Endothelial cell of umbilical vein (primary cell): ENCODE results near the gene MYDGF. TPM values are rescaled to one million over a fixed set of nuclear protein-coding genes. Genes with fewer than 3 reads are reported as not detected.

ENCODE experiments used
- BruUV-seq: library from RNA; stranded (reverse); fragments of 400-500 nt; replicated peaks from 2 replicates; lab custom pipeline; 2021; lab: Mats Ljungman, UMichigan
- CTCF ChIA-PET: fragments of 300-600, 350-600 bp; sonication (Branson Sonifier 250); formaldehyde crosslinking; loops from one replicate; lab custom pipeline; 2021; ENCODE audit warnings: antibody characterized with exemption, inconsistent platforms; lab: Charles Lee
- POLR2A ChIA-PET: fragments of 300-600, 350-600 bp; sonication (Branson Sonifier 250); formaldehyde crosslinking; loops from one replicate; lab custom pipeline; 2021; ENCODE audit warnings: antibody characterized with exemption, inconsistent platforms; lab: Charles Lee
- DNase-seq: peaks from one replicate; pipeline ENCODE4 v3.0.0-alpha.2; 2011; ENCODE audit warnings: low read depth, low spot score
- FAIRE-seq: peaks from 2 replicates; lab custom pipeline; 2011; peaks lifted over from hg19 to GRCh38; lab: Jason Lieb, UNC
- H2AFZ ChIP-seq: 2 replicates; pipeline ENCODE4 v1.6.0; 2012; ENCODE audit warnings: low read depth, low read length, control low read depth, inconsistent platforms
- H3K27ac ChIP-seq: 2 replicates; pipeline ENCODE4 v1.5.1; 2011; ENCODE audit warnings: low read depth, mild to moderate bottlenecking, control low read depth, low read length, moderate library complexity; ENCODE audit not compliant: insufficient read depth
- H3K27me3 ChIP-seq, 2 experiments: 2 replicates each; pipeline versions ENCODE4 v1.6.0 to v1.6.1; 2011; ENCODE audit warnings: low read length in 2 of 2, mixed read lengths in 1 of 2; ENCODE audit not compliant: control insufficient read depth in 2 of 2, insufficient read depth in 2 of 2
- H3K36me3 ChIP-seq, 2 experiments: 2 replicates in 1 of 2; 3 replicates in 1 of 2; pipeline ENCODE4 v1.5.1; 2011; ENCODE audit warnings: low read length in 2 of 2, mild to moderate bottlenecking in 1 of 2, moderate library complexity in 1 of 2; ENCODE audit not compliant: control insufficient read depth in 2 of 2, insufficient read depth in 2 of 2; ENCODE audit errors: extremely low read depth in 1 of 2
- H3K4me1 ChIP-seq: 3 replicates; pipeline ENCODE4 v1.5.1; 2011; ENCODE audit warnings: mild to moderate bottlenecking, low read length; ENCODE audit not compliant: control insufficient read depth, insufficient read depth; ENCODE audit errors: extremely low read depth
- H3K4me2 ChIP-seq: 2 replicates; pipeline ENCODE4 v1.6.1; 2011; ENCODE audit warnings: low read length, control low read depth, mixed read lengths; ENCODE audit not compliant: insufficient read depth
- H3K4me3 ChIP-seq, 3 experiments: fragments of 200-600 bp in 1 of 3; sonication (generic), shearing (Covaris generic) in 1 of 3; replicated peaks in 1 of 3; 2 replicates each; pipeline ENCODE4 v1.5.1; 2011 to 2016; ENCODE audit warnings: control low read depth in 3 of 3, low read length in 3 of 3, mild to moderate bottlenecking in 2 of 3, inconsistent platforms in 1 of 3, low read depth in 1 of 3, moderate library complexity in 1 of 3; ENCODE audit not compliant: insufficient read depth in 1 of 3
- H3K79me2 ChIP-seq: 2 replicates; pipeline ENCODE4 v1.6.0; 2012; ENCODE audit warnings: low read length, inconsistent platforms; ENCODE audit not compliant: control insufficient read depth, insufficient read depth
- H3K9ac ChIP-seq: replicated peaks from 2 replicates; pipeline ENCODE3; 2011; ENCODE audit warnings: low read length, control low read depth; ENCODE audit not compliant: insufficient read depth; ENCODE audit errors: extremely low read depth
- H3K9me1 ChIP-seq: replicated peaks from 3 replicates; pipeline ENCODE4 v1.6.0; 2011; ENCODE audit warnings: mild to moderate bottlenecking, low read length; ENCODE audit not compliant: control insufficient read depth, insufficient read depth; ENCODE audit errors: extremely low read depth
- H3K9me3 ChIP-seq: replicated peaks from 2 replicates; pipeline ENCODE4 v1.5.1; 2012; ENCODE audit warnings: low read length, inconsistent platforms; ENCODE audit not compliant: control insufficient read depth, insufficient read depth
- H4K20me1 ChIP-seq: replicated peaks from 2 replicates; pipeline ENCODE3; 2011; ENCODE audit warnings: mild to moderate bottlenecking, low read length; ENCODE audit not compliant: control insufficient read depth, insufficient read depth; ENCODE audit errors: extremely low read depth
- CTCF ChIP-seq, 2 donors: IDR thresholded peaks; 1 replicate in 1 of 2; 2 replicates in 1 of 2; pipeline ENCODE4 v1.5.1; 2011; ENCODE audit warnings: low read length in 2 of 2, mild to moderate bottlenecking in 2 of 2, moderate library complexity in 2 of 2, control low read depth in 1 of 2, inconsistent platforms in 1 of 2, low read depth in 1 of 2; ENCODE audit not compliant: insufficient read depth in 1 of 2; ENCODE audit errors: extremely low read depth in 1 of 2
- EZH2 ChIP-seq: IDR thresholded peaks from 2 replicates; pipeline ENCODE4 v1.6.1; 2012; ENCODE audit warnings: borderline replicate concordance, low read depth, mild to moderate bottlenecking, moderate library complexity, low read length, inconsistent platforms; ENCODE audit not compliant: severe bottlenecking
- FOS ChIP-seq: IDR thresholded peaks from 2 replicates; pipeline ENCODE4 v1.6.1; 2011; ENCODE audit warnings: mild to moderate bottlenecking, low read length, moderate library complexity, borderline replicate concordance; ENCODE audit not compliant: insufficient read depth
- GATA2 ChIP-seq: IDR thresholded peaks from 2 replicates; pipeline ENCODE4 v1.7.0; 2011; ENCODE audit warnings: low read depth, mild to moderate bottlenecking, moderate library complexity, mixed read lengths, low read length; ENCODE audit not compliant: insufficient read length, insufficient read depth
- JUN ChIP-seq: IDR thresholded peaks from 2 replicates; pipeline ENCODE4 v1.6.1; 2011; ENCODE audit warnings: borderline replicate concordance, low read depth; ENCODE audit not compliant: insufficient read length, insufficient read depth
- MYC ChIP-seq: IDR thresholded peaks from one replicate; pipeline ENCODE4 v1.6.1; 2011; ENCODE audit warnings: mild to moderate bottlenecking, low read depth, low read length
- POLR2A ChIP-seq: IDR thresholded peaks from 2 replicates; pipeline ENCODE4 v1.6.1; 2012; ENCODE audit warnings: low read depth, mild to moderate bottlenecking, control low read depth, low read length
- POLR2AphosphoS5 ChIP-seq: IDR thresholded peaks from 2 replicates; pipeline ENCODE4 v1.6.1; 2012; ENCODE audit warnings: low read depth, mild to moderate bottlenecking, control low read depth, low read length, moderate library complexity; ENCODE audit not compliant: insufficient read depth
- dilution Hi-C: fragments of 300-500 bp; cut with MboI; formaldehyde crosslinking; loops from one replicate; pipeline ENCODE4 v1.15.0; 2019; ENCODE audit warnings: low sequenced_read_pairs; ENCODE audit not compliant: extremely low pct_ligation_motif_present
- intact Hi-C: fragments of 100-400 bp; cut with micrococcal nuclease; formaldehyde crosslinking; loops from one replicate; pipeline ENCODE4 v1.10.0; 2022
- polyA plus RNA-seq, 4 experiments: library from polyadenylated mRNA; depleted of rRNA in 3 of 4; stranded (reverse) in 3 of 4; unstranded in 1 of 4; fragments of >200 nt; gene quantifications; 2 replicates each; pipeline versions ENCODE4 v1.2.1 to v1.2.3, GENCODE V29; 2011 to 2012; ENCODE audit warnings: missing spikeins in 1 of 4
- total RNA-seq: library from RNA; stranded (reverse); gene quantifications from 2 replicates; pipeline ENCODE4 v1.2.3, GENCODE V29; 2021
- TF ChIP-seq, protein P1 (sequence below): IDR thresholded peaks from 2 replicates; pipeline ENCODE4 v1.6.1; 2011; ENCODE audit not compliant: insufficient read depth, insufficient read length

The MYDGF gene
- total and polyA plus RNA-seq, 2 donors (not counting 3 experiments of a cell fraction or from before 2014, with no cell fraction given), result 191 to 337 TPM

GRCh38 chr19:4636761-4637160 is 33.4 kb downstream of the MYDGF start:
- Histone ChIP-seq H3K27me3 (no peaks in the 10 kb centered on the region), H3K4me1 (peaks cover 48% of the 10 kb centered on the region), H3K36me3 (peaks cover 0 to 3% of the 10 kb centered on the region in 2 experiments), H3K9me3 (no peaks in the 10 kb centered on the region), H2AFZ (peak overlapping the region; percentile 76), H4K20me1 (no peaks in the 10 kb centered on the region), H3K9me1 (no peaks in the 10 kb centered on the region), H3K79me2 (peaks cover 24% of the 10 kb centered on the region), H3K27ac (no peak overlapping the region), H3K9ac (peak overlapping the region; percentile 47), H3K4me3 (no peak overlapping the region), H3K4me2 (peak overlapping the region; percentile 57)
- dilution Hi-C loops, result no loop called here
- no peak for TF ChIP-seq JUN
- no peak for TF ChIP-seq CTCF (IDR thresholded peaks at IDR 0.05; ENCODE audit: extremely low read depth in 1 of 2, insufficient read depth in 1 of 2, low read depth in 1 of 2, low read length in 2 of 2)
- TF ChIP-seq GATA2, result no peak
- no peak for TF ChIP-seq POLR2AphosphoS5
- TF ChIP-seq MYC, result no peak
- no peak for TF ChIP-seq EZH2
- TF ChIP-seq POLR2A, result no peak
- TF ChIP-seq FOS, result no peak
- TF ChIP-seq, protein P1, sequence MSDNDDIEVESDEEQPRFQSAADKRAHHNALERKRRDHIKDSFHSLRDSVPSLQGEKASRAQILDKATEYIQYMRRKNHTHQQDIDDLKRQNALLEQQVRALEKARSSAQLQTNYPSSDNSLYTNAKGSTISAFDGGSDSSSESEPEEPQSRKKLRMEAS, result no peak
- intact Hi-C loops, result loop anchor here (1.0 to 5.0 kb wide), 3 partner anchors 113 to 234 kb away; partner anchors contain the start of genes CHAF1A, HDGFL2 and SH3GL1
- BruUV-seq, result no TSS peak
- FAIRE-seq, result no peak
- ChIA-PET CTCF (interaction anchor here (0.6 to 3.7 kb wide), 25 partner anchors 9 to 180 kb away, joined by 3 to 66 read pairs (median 5); partner anchors contain the start of genes PLIN4, PLIN5 and SEMA6B), POLR2A (no interaction called here)
- DNase-seq, result no peak
